NCI-H524 treated with DMSO at 0.1 percent for 48 hours (cell line): Measurements from ENCODE around the gene CEMP1.

Experiments used
- DNase-seq: peaks from one replicate; lab custom pipeline; 2025; lab: John Stamatoyannopoulos, UW

Gene CEMP1

GRCh38 chr16:2500430-2500917 is 30.7 kb downstream of the CEMP1 start:
- DNase-seq = no peak

- no peak for DNase-seq
Observed at GRCh38 chr16:2499890-2500429, 31.2 kb downstream of the CEMP1 start.

GRCh38 chr16:2499454-2499853 is 31.8 kb downstream of the CEMP1 start:
- DNase-seq = no peak

- no peak for DNase-seq
Observed at GRCh38 chr16:2498531-2499253, 32.5 kb downstream of the CEMP1 start.

- DNase-seq = no peak
Observed at GRCh38 chr16:2497695-2498484, 33.3 kb downstream of the CEMP1 start.

- no peak for DNase-seq
Observed at GRCh38 chr16:2497116-2497630, 34.0 kb downstream of the CEMP1 start.

- DNase-seq = no peak
Observed at GRCh38 chr16:2496223-2497115, 34.7 kb downstream of the CEMP1 start.

GRCh38 chr16:2495041-2495440 is 36.2 kb downstream of the CEMP1 start:
- DNase-seq = no peak

- DNase-seq = no peak
Observed at GRCh38 chr16:2494616-2495015, 36.6 kb downstream of the CEMP1 start.

- no peak for DNase-seq
Observed at GRCh38 chr16:2493605-2494004, 37.6 kb downstream of the CEMP1 start.

- no peak for DNase-seq
Observed at GRCh38 chr16:2492292-2492691, 38.9 kb downstream of the CEMP1 start.

- DNase-seq = peak; percentile 17
Observed at GRCh38 chr16:2490190-2491105, 40.8 kb downstream of the CEMP1 start.

- DNase-seq = no peak
Observed at GRCh38 chr16:2489581-2489980, 41.6 kb downstream of the CEMP1 start.

GRCh38 chr16:2487903-2488531 is 43.2 kb downstream of the CEMP1 start:
- DNase-seq = no peak

- no peak for DNase-seq
Observed at GRCh38 chr16:2487517-2487842, 43.7 kb downstream of the CEMP1 start.

- DNase-seq = no peak
Observed at GRCh38 chr16:2486645-2487516, 44.3 kb downstream of the CEMP1 start.

GRCh38 chr16:2485811-2486507 is 45.2 kb downstream of the CEMP1 start:
- no peak for DNase-seq

GRCh38 chr16:2484898-2485508 is 46.2 kb downstream of the CEMP1 start:
- DNase-seq = no peak
